Measurements from ENCODE around the gene ENDOG. TPM values are rescaled to one million over a fixed set of nuclear protein-coding genes. Genes with fewer than 3 reads are reported as not detected.
A peak's percentile ranks its signal among the peaks of the same experiment; 100 is the strongest.

ENDOG gene
- polyA plus RNA-seq, 1 donor from 2014 or later = 61.5 TPM

- TF ChIP-seq CTCF (IDR thresholded peaks at IDR 0.05; ENCODE audit: poor library complexity, severe bottlenecking) (no peak), EZH2 (IDR thresholded peaks at IDR 0.05; ENCODE audit: borderline replicate concordance, insufficient read depth, low read length, poor library complexity, severe bottlenecking) (no peak), EP300 (conservative IDR thresholded peaks at IDR 0.05; ENCODE audit: poor library complexity, severe bottlenecking) (peak; percentile 73), POLR2AphosphoS5 (IDR thresholded peaks at IDR 0.05) (peak; percentile 93), MXI1 (conservative IDR thresholded peaks at IDR 0.05; ENCODE audit: poor library complexity, severe bottlenecking) (peak; percentile 72), REST (IDR thresholded peaks at IDR 0.05; ENCODE audit: borderline replicate concordance) (peak; percentile 46), RAD21 (conservative IDR thresholded peaks at IDR 0.05) (peak; percentile 43), TAF1 (IDR thresholded peaks at IDR 0.05; ENCODE audit: low read depth) (no peak), SMC3 (conservative IDR thresholded peaks at IDR 0.05; ENCODE audit: poor library complexity) (peak; percentile 53)
- peak within 1 kb of the TSS; percentile 99 for H3K4me3 ChIP-seq (ENCODE audit: low read length)
- peak within 1 kb of the TSS; percentile 97 for H3K9ac ChIP-seq (ENCODE audit: low read length)
- no peaks in the 10 kb centered on the region for H3K36me3 ChIP-seq (ENCODE audit: insufficient read depth, low read length)
- no peaks in the 10 kb centered on the region for H3K9me2 ChIP-seq (ENCODE audit: insufficient read depth, low read length)
- H2AFZ ChIP-seq (ENCODE audit: low read depth, low read length) = peak within 1 kb of the TSS; percentile 94
- peaks cover 20% of the 10 kb centered on the region for H3K79me2 ChIP-seq (replicated peaks; ENCODE audit: insufficient read depth, low read length)
- H4K20me1 ChIP-seq (ENCODE audit: insufficient read depth) = no peaks in the 10 kb centered on the region
- peak within 1 kb of the TSS; percentile 71 for H3K4me2 ChIP-seq (ENCODE audit: low read length)
- H3K9me3 ChIP-seq (ENCODE audit: low read length) = no peaks in the 10 kb centered on the region
- H3K27me3 ChIP-seq (ENCODE audit: insufficient read depth, low read depth, low read length) = no peaks in the 10 kb centered on the region
- no peaks in the 10 kb centered on the region for H3F3A ChIP-seq (ENCODE audit: insufficient read depth, low read length, poor library complexity, severe bottlenecking)
- H3K27ac ChIP-seq (ENCODE audit: low read length) = peak within 1 kb of the TSS; percentile 93
Measured at GRCh38 chr9:128771745-128772519, 46.4 kb upstream of the ENDOG start, which contains the start of gene ZER1. ZER1 (minus strand) TSS chr9:128771927; CDS start chr9:128755565, 16,362 bp downstream.

- Histone ChIP-seq H3K27me3 (ENCODE audit: insufficient read depth, low read depth, low read length) (no peaks in the 10 kb centered on the region), H3K4me3 (ENCODE audit: low read length) (no peak overlapping the region), H3F3A (ENCODE audit: insufficient read depth, low read length, poor library complexity, severe bottlenecking) (no peaks in the 10 kb centered on the region), H3K36me3 (ENCODE audit: insufficient read depth, low read length) (no peaks in the 10 kb centered on the region), H3K9ac (ENCODE audit: low read length) (no peak overlapping the region), H2AFZ (ENCODE audit: low read depth, low read length) (no peak overlapping the region), H4K20me1 (ENCODE audit: insufficient read depth) (no peaks in the 10 kb centered on the region), H3K9me2 (ENCODE audit: insufficient read depth, low read length) (no peaks in the 10 kb centered on the region), H3K79me2 (replicated peaks; ENCODE audit: insufficient read depth, low read length) (peaks cover 20% of the 10 kb centered on the region), H3K9me3 (ENCODE audit: low read length) (no peaks in the 10 kb centered on the region), H3K27ac (ENCODE audit: low read length) (no peak overlapping the region), H3K4me2 (ENCODE audit: low read length) (no peak overlapping the region)
- TF ChIP-seq RAD21 (conservative IDR thresholded peaks at IDR 0.05) (no peak), MXI1 (conservative IDR thresholded peaks at IDR 0.05; ENCODE audit: poor library complexity, severe bottlenecking) (no peak), EZH2 (IDR thresholded peaks at IDR 0.05; ENCODE audit: borderline replicate concordance, insufficient read depth, low read length, poor library complexity, severe bottlenecking) (no peak), EP300 (conservative IDR thresholded peaks at IDR 0.05; ENCODE audit: poor library complexity, severe bottlenecking) (no peak), POLR2AphosphoS5 (IDR thresholded peaks at IDR 0.05) (no peak)
Measured at GRCh38 chr9:128773049-128773448, 45.3 kb upstream of the ENDOG start.
